Measurements from ENCODE around the gene SORCS2. TPM values are rescaled to one million over a fixed set of nuclear protein-coding genes. Genes with fewer than 3 reads are reported as not detected.

The SORCS2 gene
- total RNA-seq, 4 donors from 2014 or later: 1.1 to 2.5 (median 2.0) TPM

- no peak for DNase-seq
- H3K4me1 ChIP-seq: no peaks in the 10 kb centered on the region
- no peaks in the 10 kb centered on the region for H3K36me3 ChIP-seq
- WGBS, 2 donors: 73 to 77% methylated on average over 9 to 14 of the region's 17 CpGs
- H3K9me3 ChIP-seq: no peaks in the 10 kb centered on the region
- no peak overlapping the region for H3K27ac ChIP-seq
- no peak overlapping the region for H3K4me3 ChIP-seq
- intact Hi-C loops (cut with DNase I): no loop called here
- TF ChIP-seq, protein P1, sequence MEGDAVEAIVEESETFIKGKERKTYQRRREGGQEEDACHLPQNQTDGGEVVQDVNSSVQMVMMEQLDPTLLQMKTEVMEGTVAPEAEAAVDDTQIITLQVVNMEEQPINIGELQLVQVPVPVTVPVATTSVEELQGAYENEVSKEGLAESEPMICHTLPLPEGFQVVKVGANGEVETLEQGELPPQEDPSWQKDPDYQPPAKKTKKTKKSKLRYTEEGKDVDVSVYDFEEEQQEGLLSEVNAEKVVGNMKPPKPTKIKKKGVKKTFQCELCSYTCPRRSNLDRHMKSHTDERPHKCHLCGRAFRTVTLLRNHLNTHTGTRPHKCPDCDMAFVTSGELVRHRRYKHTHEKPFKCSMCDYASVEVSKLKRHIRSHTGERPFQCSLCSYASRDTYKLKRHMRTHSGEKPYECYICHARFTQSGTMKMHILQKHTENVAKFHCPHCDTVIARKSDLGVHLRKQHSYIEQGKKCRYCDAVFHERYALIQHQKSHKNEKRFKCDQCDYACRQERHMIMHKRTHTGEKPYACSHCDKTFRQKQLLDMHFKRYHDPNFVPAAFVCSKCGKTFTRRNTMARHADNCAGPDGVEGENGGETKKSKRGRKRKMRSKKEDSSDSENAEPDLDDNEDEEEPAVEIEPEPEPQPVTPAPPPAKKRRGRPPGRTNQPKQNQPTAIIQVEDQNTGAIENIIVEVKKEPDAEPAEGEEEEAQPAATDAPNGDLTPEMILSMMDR (IDR thresholded peaks at IDR 0.05): no peak
- no peak for TF ChIP-seq POLR2A (IDR thresholded peaks at IDR 0.05)
- H3K27me3 ChIP-seq: peaks cover 0 to 23% (median 0%) of the 10 kb centered on the region in 4 donors
Measured at GRCh38 chr4:7301126-7301785, 108.9 kb downstream of the SORCS2 start.

DNA sequence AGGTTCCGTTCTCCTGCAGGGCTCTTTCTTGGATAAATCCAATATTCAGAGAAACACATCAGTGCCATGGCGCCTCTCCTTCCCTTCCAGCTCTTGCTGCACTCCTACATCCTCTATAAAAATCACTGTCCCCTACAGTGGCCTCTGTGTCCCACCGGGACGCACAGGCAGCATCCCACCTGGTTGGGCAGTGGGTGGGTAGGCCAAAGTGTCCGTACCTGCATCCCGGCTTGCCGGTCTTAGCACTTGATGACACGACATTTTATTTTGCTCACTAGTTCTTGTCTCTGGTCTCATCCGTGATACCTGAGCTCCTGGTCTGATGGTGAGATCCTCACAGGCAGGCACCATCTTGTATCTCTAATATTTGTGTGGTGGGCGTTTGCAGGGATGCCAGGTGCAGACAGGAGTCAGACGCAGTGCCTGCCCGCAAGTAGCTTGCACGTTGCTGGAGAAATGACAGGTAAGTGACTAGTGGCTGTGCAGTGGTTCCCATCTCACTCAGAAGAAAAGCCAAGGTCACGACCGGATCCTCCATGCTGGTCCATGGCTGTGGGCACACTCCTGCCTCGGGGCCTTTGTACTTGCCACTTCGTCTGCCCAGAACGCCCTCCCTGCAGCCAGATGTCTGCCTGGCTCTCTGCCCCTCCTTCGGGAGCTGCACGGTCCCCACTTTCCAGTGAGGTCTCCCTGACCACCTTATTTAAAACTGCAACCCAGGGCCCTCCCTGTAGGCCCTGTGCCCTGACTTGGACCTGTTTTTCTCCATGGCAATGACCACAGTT lies 109.7 kb downstream of the SORCS2 start:
- Histone ChIP-seq H3K4me3 (no peak overlapping the region), H3K4me1 (no peaks in the 10 kb centered on the region), H3K36me3 (no peaks in the 10 kb centered on the region), H3K27me3 (peaks cover 0 to 23% (median 0%) of the 10 kb centered on the region in 4 donors), H3K9me3 (no peaks in the 10 kb centered on the region), H3K27ac (no peak overlapping the region)
- intact Hi-C loops (cut with DNase I): no loop called here
- no peak for TF ChIP-seq POLR2A (IDR thresholded peaks at IDR 0.05)
- TF ChIP-seq, protein P1 (IDR thresholded peaks at IDR 0.05): no peak
- 83 to 84% methylated on average over 18 to 20 of the region's 20 CpGs for WGBS, 2 donors
- no peak for DNase-seq

GRCh38 chr4:7302781-7303404 lies 110.6 kb downstream of the SORCS2 start:
- Histone ChIP-seq H3K9me3 (no peaks in the 10 kb centered on the region), H3K27me3 (peaks cover 0 to 26% (median 0%) of the 10 kb centered on the region in 4 donors), H3K36me3 (no peaks in the 10 kb centered on the region), H3K27ac (no peak overlapping the region), H3K4me1 (no peaks in the 10 kb centered on the region), H3K4me3 (no peak overlapping the region)
- 63 to 77% methylated on average over 19 of the region's 22 CpGs for WGBS, 2 donors
- intact Hi-C loops (cut with DNase I): no loop called here
- TF ChIP-seq, protein P1 (IDR thresholded peaks at IDR 0.05): no peak
- TF ChIP-seq POLR2A (IDR thresholded peaks at IDR 0.05): no peak
- DNase-seq: no peak

GRCh38 chr4:7303561-7303960 lies 111.2 kb downstream of the SORCS2 start:
- Histone ChIP-seq H3K27ac (no peak overlapping the region), H3K4me3 (no peak overlapping the region), H3K9me3 (no peaks in the 10 kb centered on the region), H3K27me3 (peaks cover 0 to 31% (median 0%) of the 10 kb centered on the region in 4 donors), H3K4me1 (no peaks in the 10 kb centered on the region), H3K36me3 (no peaks in the 10 kb centered on the region)
- DNase-seq: no peak
- TF ChIP-seq, protein P1 (IDR thresholded peaks at IDR 0.05): no peak
- no peak for TF ChIP-seq POLR2A (IDR thresholded peaks at IDR 0.05)
- intact Hi-C loops (cut with DNase I): no loop called here
- WGBS, 2 donors: 86 to 89% methylated on average over 10 to 12 of the region's 12 CpGs

GRCh38 chr4:7304436-7304835 lies 112.1 kb downstream of the SORCS2 start:
- TF ChIP-seq, protein P1 (IDR thresholded peaks at IDR 0.05): no peak
- no peak for TF ChIP-seq POLR2A (IDR thresholded peaks at IDR 0.05)
- no peaks in the 10 kb centered on the region for H3K36me3 ChIP-seq
- DNase-seq: no peak
- WGBS, 2 donors: 62 to 83% methylated on average over 4 to 10 of the region's 10 CpGs
- H3K27me3 ChIP-seq: peaks cover 0 to 38% (median 0%) of the 10 kb centered on the region in 4 donors
- no peaks in the 10 kb centered on the region for H3K9me3 ChIP-seq
- H3K4me3 ChIP-seq: no peak overlapping the region
- intact Hi-C loops (cut with DNase I): no loop called here
- H3K4me1 ChIP-seq: no peaks in the 10 kb centered on the region
- no peak overlapping the region for H3K27ac ChIP-seq

Data from esophagus squamous epithelium (tissue), 5 donors.